Right lobe of liver (tissue), 4 donors: ENCODE data around the gene SLC9C1.

Experiments
- CTCF ChIP-seq, 4 donors: fragments of 200-600 bp in 3 of 4; fragments of 450-650 bp in 1 of 4; IDR thresholded peaks; one replicate each; pipeline versions ENCODE4 v1.5.1 to v1.8.0; 2016 to 2022; ENCODE audit warnings: antibody characterized with exemption in 4 of 4, mild to moderate bottlenecking in 2 of 4
- POLR2A ChIP-seq: fragments of 450-650 bp; IDR thresholded peaks from one replicate; pipeline ENCODE4 v1.6.1; 2017; ENCODE audit warnings: antibody characterized with exemption, mild to moderate bottlenecking
- donor health status: DM: no; HTN: no; CAD: no.
- donor health status: DM: no; HTN: no; CAD: no.
- donor health status: DM: no; HTN: yes; CAD: no.

- TF ChIP-seq CTCF (IDR thresholded peaks at IDR 0.05): no peak
- no peak for TF ChIP-seq POLR2A
These were observed 161.5 kb downstream of the SLC9C1 start for GRCh38 chr3:112132554-112132953.
